Measurements from ENCODE around the gene TMEM200B.
"Not testable (repeated sequence)": the region's sequence is repeated elsewhere in the genome, so short reads cannot be mapped to it uniquely, and the experiment has no call there.

The TMEM200B gene

GRCh38 chr1:29112705-29113412 is 10.8 kb downstream of the TMEM200B start:
- no peak for DNase-seq (ENCODE audit: low read depth in 1 of 2, low spot score in 1 of 2)

- not testable (repeated sequence) for DNase-seq (ENCODE audit: low read depth in 1 of 2, low spot score in 1 of 2)
Measured at GRCh38 chr1:29108041-29108440, 15.7 kb downstream of the TMEM200B start.

GRCh38 chr1:29105822-29106221 is 17.9 kb downstream of the TMEM200B start:
- DNase-seq (ENCODE audit: low read depth in 1 of 2, low spot score in 1 of 2) = no peak

GRCh38 chr1:29100487-29100886 is 23.2 kb downstream of the TMEM200B start:
- DNase-seq (ENCODE audit: low read depth in 1 of 2, low spot score in 1 of 2) = no peak

GRCh38 chr1:29099286-29099685 is 24.4 kb downstream of the TMEM200B start:
- DNase-seq (ENCODE audit: low read depth in 1 of 2, low spot score in 1 of 2) = no peak

- DNase-seq (ENCODE audit: low read depth in 1 of 2, low spot score in 1 of 2) = no peak
Measured at GRCh38 chr1:29096231-29096886, 27.3 kb downstream of the TMEM200B start.

- DNase-seq (ENCODE audit: low read depth in 1 of 2, low spot score in 1 of 2) = no peak
Measured at GRCh38 chr1:29094954-29095353, 28.7 kb downstream of the TMEM200B start.

- DNase-seq (ENCODE audit: low read depth in 1 of 2, low spot score in 1 of 2) = no peak
Measured at GRCh38 chr1:29094433-29094832, 29.3 kb downstream of the TMEM200B start.

GRCh38 chr1:29092704-29093103 is 31.0 kb downstream of the TMEM200B start:
- not testable (repeated sequence) for DNase-seq (ENCODE audit: low read depth in 1 of 2, low spot score in 1 of 2)

- DNase-seq (ENCODE audit: low read depth in 1 of 2, low spot score in 1 of 2) = no peak
Measured at GRCh38 chr1:29090937-29091618, 32.6 kb downstream of the TMEM200B start.

GRCh38 chr1:29084196-29084521 is 39.5 kb downstream of the TMEM200B start:
- no peak for DNase-seq (ENCODE audit: low read depth in 1 of 2, low spot score in 1 of 2)

GRCh38 chr1:29083317-29084195 is 40.1 kb downstream of the TMEM200B start:
- no peak for DNase-seq (ENCODE audit: low read depth in 1 of 2, low spot score in 1 of 2)

GRCh38 chr1:29082519-29082918 is 41.2 kb downstream of the TMEM200B start:
- no peak for DNase-seq (ENCODE audit: low read depth in 1 of 2, low spot score in 1 of 2)

GRCh38 chr1:29081201-29081600 is 42.5 kb downstream of the TMEM200B start:
- DNase-seq (ENCODE audit: low read depth in 1 of 2, low spot score in 1 of 2) = no peak

GRCh38 chr1:29079916-29080629 is 43.6 kb downstream of the TMEM200B start:
- not testable (repeated sequence) for DNase-seq (ENCODE audit: low read depth in 1 of 2, low spot score in 1 of 2)

GRCh38 chr1:29077155-29077554 is 46.5 kb downstream of the TMEM200B start:
- no peak for DNase-seq (ENCODE audit: low read depth in 1 of 2, low spot score in 1 of 2)

Data from stimulated activated CD4-positive, alpha-beta T cell treated with anti-CD3 and anti-CD28 coated beads, Interleukin-15, amount 100 ng/mL, for 1 hour (primary cell).